ENCODE data around the gene EIF3L.
A peak's percentile ranks its signal among the peaks of the same experiment; 100 is the strongest.

EIF3L gene

GRCh38 chr22:37817705-37818408 is 31.4 kb upstream of the EIF3L start:
- DNase-seq = peak; percentile 33

DNA sequence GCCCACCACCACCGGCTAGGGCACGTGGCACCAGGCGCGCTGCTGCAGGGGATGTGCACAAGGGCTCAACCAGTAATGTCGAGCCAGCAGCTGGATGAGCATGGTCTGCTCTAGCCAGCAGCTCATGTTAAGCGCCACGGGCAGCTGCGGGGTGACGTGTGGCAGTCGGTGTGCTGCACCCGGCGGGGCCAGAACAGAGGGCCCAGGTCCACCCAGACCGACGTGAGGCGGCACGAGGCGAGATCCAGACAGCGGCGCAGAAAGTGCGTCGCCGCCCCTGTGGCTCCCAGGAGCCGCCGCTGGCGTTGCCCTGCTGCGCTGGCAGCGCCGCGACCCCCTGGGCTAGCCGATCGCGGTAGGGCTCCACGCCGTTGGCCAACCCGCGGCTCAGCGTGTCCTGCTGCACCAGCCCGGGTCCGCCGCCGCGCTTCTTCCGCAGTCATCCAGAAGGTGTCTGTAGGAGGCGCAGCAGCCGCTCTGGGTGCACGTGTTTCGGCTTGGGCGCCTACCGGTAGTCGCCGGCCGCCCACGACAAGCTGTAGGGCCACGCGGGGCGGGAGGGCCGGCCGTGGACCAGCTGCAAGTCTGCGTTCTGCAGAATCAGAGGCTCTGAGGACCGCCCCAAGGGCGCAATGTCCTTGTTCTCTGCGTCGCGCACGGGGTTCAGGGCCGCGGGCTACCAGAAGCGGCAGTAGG is 30.7 kb upstream of the EIF3L start:
- peak; percentile 9 for DNase-seq

- no peak for DNase-seq
Measured at GRCh38 chr22:37819105-37819433, 30.1 kb upstream of the EIF3L start.

DNA sequence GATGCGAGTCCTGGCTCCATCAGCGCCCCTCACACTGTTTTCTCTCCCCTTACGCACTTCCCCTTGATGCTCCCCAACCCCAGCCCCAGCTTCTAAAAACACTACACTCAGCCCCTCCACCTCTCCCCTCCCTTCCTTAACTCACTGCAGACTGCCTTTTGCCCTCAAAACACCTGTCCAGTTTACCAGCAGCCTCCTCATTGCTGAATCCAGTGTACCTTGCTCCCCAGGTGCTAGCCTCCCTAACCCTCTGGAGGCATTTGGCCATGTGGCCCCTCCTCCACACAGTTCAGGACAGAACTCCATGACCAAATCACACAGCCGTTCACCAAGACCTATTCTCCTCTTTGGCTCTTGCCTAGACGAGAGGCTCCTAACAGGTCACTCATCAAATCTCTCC is 28.9 kb upstream of the EIF3L start:
- DNase-seq = no peak

GRCh38 chr22:37822079-37822833 is 27.0 kb upstream of the EIF3L start:
- no peak for DNase-seq

GRCh38 chr22:37823134-37823985 is 25.9 kb upstream of the EIF3L start, which contains the start of gene GALR3:
Gene GALR3 (plus strand): TSS chr22:37823382. CDS start chr22:37823407, 25 bp downstream.
- DNase-seq = no peak

DNA sequence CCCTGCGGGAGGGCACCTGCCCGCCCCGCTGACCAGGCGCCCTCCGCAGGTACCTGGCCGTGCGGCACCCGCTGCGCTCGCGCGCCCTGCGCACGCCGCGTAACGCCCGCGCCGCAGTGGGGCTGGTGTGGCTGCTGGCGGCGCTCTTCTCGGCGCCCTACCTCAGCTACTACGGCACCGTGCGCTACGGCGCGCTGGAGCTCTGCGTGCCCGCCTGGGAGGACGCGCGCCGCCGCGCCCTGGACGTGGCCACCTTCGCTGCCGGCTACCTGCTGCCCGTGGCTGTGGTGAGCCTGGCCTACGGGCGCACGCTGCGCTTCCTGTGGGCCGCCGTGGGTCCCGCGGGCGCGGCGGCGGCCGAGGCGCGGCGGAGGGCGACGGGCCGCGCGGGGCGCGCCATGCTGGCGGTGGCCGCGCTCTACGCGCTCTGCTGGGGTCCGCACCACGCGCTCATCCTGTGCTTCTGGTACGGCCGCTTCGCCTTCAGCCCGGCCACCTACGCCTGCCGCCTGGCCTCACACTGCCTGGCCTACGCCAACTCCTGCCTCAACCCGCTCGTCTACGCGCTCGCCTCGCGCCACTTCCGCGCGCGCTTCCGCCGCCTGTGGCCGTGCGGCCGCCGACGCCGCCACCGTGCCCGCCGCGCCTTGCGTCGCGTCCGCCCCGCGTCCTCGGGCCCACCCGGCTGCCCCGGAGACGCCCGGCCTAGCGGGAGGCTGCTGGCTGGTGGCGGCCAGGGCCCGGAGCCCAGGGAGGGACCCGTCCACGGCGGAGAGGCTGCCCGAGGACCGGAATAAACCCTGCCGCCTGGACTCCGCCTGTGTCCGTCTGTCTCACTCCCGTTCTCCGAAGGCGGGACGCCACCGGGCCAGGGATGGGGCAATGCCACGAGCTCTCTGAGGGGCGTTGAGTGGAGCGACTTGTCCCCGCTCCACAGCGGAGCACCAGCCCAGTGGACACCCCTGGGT is 24.3 kb upstream of the EIF3L start:
- DNase-seq = no peak

DNA sequence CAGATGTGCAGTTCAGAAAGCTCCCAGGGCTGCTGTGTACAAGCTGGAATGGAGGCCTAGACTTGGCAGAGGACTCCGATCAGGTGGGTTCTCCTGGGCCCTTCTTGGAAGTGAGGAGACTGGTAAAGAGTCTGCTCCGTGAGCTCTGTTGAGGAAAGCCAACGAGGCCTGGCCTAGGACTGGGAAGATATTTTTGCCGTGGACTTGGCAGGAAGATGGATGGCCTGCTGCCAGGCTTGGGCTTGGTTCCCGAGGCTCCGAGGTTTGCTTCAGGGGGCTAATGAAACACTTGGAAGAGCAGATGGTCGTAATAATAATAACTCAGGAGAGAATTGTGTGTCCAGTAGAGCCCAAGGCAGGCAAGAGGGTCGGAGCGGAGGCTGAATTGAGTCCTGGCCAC is 22.2 kb upstream of the EIF3L start:
- DNase-seq = peak; percentile 20

- no peak for DNase-seq
Measured at GRCh38 chr22:37830093-37830842, 19.0 kb upstream of the EIF3L start.

DNA sequence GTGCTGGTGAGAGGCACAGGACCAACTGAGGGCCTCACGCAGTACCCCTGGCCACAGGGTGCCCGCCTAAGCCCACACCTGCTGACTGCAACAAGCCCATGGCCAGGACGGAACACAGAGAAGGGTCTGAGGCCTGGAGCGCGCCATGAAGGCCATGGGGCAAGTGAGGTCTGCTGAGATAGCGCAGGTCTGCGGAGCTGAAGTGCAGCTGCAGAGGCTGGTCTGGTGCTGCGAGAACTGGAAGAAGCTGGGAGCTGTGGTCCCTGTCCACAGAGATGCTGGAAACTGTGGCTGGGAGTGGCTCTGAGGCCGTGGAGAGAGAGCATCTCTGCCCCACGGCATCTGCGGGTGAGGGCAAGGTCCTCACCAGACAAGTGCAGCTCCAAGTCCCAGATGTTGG is 17.7 kb upstream of the EIF3L start:
- DNase-seq = no peak

GRCh38 chr22:37832022-37832857 is 17.0 kb upstream of the EIF3L start:
- no peak for DNase-seq

GRCh38 chr22:37842015-37842793 is 7.0 kb upstream of the EIF3L start:
- no peak for DNase-seq

DNA sequence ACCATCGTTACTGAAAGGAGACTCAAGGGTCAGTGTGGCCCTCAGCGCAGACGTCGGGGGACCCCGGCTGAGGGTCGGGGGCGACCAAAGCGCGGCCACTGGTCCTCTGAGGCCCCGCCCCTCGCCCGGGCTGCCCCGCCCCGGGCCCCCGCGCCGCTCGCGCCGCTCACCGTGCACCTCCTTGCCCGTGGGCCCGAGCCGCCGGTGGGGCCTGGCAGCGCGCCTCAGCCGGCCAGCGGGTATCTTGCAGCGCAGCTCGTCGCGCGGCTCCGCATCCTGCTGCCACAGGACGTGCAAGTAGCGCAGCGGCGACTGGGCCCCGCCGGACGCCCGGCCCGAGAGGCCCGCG is 5.5 kb upstream of the EIF3L start:
- DNase-seq = no peak

DNA sequence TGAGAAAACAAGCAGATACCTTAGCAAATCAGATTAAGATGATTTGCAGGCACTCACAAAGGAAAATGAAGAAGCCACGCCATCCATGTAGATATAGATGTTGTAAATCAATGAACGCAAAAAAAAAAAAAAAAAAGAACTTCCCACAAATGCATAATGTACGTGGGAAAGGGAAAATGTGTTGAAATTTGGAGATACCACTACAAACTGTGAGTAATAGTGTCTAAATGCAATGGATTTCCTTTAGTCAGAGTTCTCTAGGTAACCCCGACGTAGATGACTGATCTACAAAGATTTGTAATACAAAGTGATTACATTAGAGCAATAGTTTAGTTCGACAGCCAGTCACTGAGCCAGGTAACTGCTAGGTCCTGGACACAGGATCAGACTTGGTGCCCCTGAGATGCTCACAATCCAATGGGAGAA is 4.3 kb upstream of the EIF3L start:
- no peak for DNase-seq

DNA sequence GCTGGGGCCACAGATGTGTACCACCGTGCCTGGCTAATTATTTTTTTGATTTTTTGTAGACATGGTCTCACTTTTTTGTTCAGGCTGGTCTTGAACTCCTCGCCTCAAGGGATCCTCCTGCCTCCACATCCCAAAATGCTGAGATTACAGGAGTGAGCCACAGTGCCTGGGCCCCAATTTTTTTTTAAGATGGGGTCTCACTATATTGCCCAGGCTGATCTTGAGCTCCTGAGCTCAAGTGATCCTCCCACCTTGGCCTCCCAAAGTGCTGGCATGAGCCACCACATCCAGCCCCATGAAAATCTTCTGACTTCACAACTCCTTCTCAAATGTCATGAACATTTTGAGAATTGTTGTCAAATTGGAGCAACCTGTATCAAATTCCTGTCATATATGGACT is 2.8 kb upstream of the EIF3L start:
- DNase-seq = no peak

GRCh38 chr22:37848587-37849088 is 581 bp upstream of the EIF3L start:
- DNase-seq = no peak

- no peak for DNase-seq
Measured at GRCh38 chr22:37850801-37851200, 1.6 kb downstream of the EIF3L start.

- DNase-seq = no peak
Measured at GRCh38 chr22:37852418-37852817, 3.2 kb downstream of the EIF3L start.

GRCh38 chr22:37854946-37855345 is 5.7 kb downstream of the EIF3L start:
- no peak for DNase-seq

Data from DMS79 treated with DMSO at 0.1 percent for 48 hours (cell line).